Loucy (cell line): Measurements from ENCODE around the gene PRICKLE2.

Source experiments
- EZH2phosphoT487 ChIP-seq: fragments of 200-600 bp; IDR thresholded peaks from 2 replicates; pipeline ENCODE4 v1.6.1; 2018; ENCODE audit warnings: antibody characterized with exemption, mild to moderate bottlenecking, moderate library complexity, borderline replicate concordance
- TF ChIP-seq, protein P1 (sequence below): fragments of 200-600 bp; sonication (generic); conservative IDR thresholded peaks from 2 replicates; pipeline ENCODE4 v1.5.1; 2014; ENCODE audit warnings: mild to moderate bottlenecking, antibody characterized with exemption, low read length

DNA sequence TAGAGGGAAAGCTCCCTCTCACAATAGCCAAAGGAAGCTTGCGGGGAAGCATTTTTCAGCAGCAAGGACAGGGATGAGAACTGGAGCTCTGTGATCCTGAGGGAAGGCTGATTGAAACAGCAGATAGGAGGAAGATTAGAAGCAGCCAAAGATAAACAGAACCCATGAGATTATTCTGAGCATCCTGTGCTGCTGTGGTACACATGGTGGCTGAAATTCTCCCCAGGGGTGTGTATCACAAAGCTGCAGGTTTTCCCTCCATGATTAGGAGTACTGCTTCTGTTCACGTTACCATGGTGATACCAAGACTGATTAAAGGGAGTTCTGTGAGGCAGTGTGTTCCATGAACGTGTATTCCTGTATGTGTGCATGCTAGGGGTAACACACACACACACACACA lies 171.7 kb downstream of the PRICKLE2 start:
- TF ChIP-seq, protein P1, sequence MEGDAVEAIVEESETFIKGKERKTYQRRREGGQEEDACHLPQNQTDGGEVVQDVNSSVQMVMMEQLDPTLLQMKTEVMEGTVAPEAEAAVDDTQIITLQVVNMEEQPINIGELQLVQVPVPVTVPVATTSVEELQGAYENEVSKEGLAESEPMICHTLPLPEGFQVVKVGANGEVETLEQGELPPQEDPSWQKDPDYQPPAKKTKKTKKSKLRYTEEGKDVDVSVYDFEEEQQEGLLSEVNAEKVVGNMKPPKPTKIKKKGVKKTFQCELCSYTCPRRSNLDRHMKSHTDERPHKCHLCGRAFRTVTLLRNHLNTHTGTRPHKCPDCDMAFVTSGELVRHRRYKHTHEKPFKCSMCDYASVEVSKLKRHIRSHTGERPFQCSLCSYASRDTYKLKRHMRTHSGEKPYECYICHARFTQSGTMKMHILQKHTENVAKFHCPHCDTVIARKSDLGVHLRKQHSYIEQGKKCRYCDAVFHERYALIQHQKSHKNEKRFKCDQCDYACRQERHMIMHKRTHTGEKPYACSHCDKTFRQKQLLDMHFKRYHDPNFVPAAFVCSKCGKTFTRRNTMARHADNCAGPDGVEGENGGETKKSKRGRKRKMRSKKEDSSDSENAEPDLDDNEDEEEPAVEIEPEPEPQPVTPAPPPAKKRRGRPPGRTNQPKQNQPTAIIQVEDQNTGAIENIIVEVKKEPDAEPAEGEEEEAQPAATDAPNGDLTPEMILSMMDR = no peak
- TF ChIP-seq EZH2phosphoT487 = no peak
